HEK293 (cell line): ENCODE data around the gene CCNG1.
"Not testable (repeated sequence)": the region's sequence is repeated elsewhere in the genome, so short reads cannot be mapped to it uniquely, and the experiment has no call there.

Source experiments
- ZSCAN16 ChIP-seq: fragments of 450-650 bp; formaldehyde crosslinking; IDR thresholded peaks from 2 replicates; pipeline ENCODE4 v1.5.1; 2016; ENCODE audit warnings: missing biosample characterization, missing genetic modification characterization
- ZSCAN30 ChIP-seq: fragments of 450-650 bp; IDR thresholded peaks from 2 replicates; pipeline ENCODE4 v1.5.1; 2018; ENCODE audit warnings: missing biosample characterization, mild to moderate bottlenecking, missing genetic modification characterization, moderate library complexity

DNA sequence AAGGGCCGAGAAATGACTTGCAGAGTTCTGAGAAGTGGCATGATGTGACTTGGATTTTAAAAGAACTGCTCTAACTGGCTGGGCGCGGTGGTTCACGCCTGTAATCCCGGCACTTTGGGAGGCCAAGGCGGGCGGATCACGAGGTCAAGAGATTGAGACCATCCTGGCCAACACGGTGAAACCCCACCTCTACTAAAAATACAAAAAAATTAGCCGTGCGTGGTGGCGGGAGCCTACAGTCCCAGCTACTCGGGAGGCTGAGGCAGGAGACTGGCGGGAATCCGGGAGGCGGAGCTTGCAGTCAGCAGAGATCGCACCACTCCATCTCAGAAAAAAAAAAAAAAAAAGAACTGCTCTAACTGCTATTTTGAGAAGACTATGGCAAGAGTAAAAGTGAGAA is 18.0 kb downstream of the CCNG1 start:
- TF ChIP-seq ZSCAN16, ZSCAN30 (tag by site-specific recombination): not testable (repeated sequence)
